ENCODE results near the gene CREG1. TPM values are rescaled to one million over a fixed set of nuclear protein-coding genes. Genes with fewer than 3 reads are reported as not detected.

Gene CREG1
- total RNA-seq, 1 experiment from 2014 or later: 46.2 TPM

- Histone ChIP-seq H3K9me3 (replicated peaks) (no peaks in the 10 kb centered on the region), H3K36me3 (no peaks in the 10 kb centered on the region), H3K27me3 (replicated peaks) (no peaks in the 10 kb centered on the region), H3K4me1 (replicated peaks) (no peaks in the 10 kb centered on the region), H3K4me3 (no peak overlapping the region), H3K27ac (no peak overlapping the region)
- DNase-seq (ENCODE audit: low read depth in 1 of 2, low spot score in 2 of 2): peak; percentile 49 to 57
Observed at GRCh38 chr1:167533851-167534300, 19.7 kb downstream of the CREG1 start.

- no peak for DNase-seq (ENCODE audit: low read depth in 1 of 2, low spot score in 2 of 2)
- Histone ChIP-seq H3K9me3 (replicated peaks) (no peaks in the 10 kb centered on the region), H3K4me3 (no peak overlapping the region)
Observed at GRCh38 chr1:167532964-167533824, 20.4 kb downstream of the CREG1 start.

DNA sequence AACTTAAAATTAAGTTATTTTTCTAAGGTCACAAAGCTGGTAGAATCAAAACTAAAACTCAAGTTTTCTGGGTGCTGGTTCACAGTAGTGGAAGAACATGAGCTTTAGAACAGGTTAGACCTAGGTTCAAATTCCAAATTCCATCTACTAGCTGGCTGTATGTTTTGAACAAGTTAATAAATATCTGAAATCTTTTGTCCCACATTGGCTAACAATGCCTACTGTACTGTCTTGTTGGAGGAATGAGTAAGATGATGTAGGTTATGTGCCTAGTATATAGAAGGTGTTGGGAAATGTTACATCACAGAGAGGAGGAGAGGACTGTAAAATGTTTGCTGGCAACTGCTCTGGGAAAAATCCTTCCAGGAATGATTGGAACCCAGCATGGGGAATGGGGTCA is 21.2 kb downstream of the CREG1 start:
- no peak for DNase-seq (ENCODE audit: low read depth in 1 of 2, low spot score in 2 of 2)
- Histone ChIP-seq H3K36me3 (no peaks in the 10 kb centered on the region), H3K27ac (no peak overlapping the region), H3K4me3 (no peak overlapping the region), H3K9me3 (replicated peaks) (no peaks in the 10 kb centered on the region), H3K27me3 (replicated peaks) (no peaks in the 10 kb centered on the region), H3K4me1 (replicated peaks) (no peaks in the 10 kb centered on the region)

More at GRCh38 chr1:167532964-167533824, 20.4 kb downstream of the CREG1 start:
- no peak overlapping the region for H3K27ac ChIP-seq
- H3K27me3 ChIP-seq (replicated peaks): no peaks in the 10 kb centered on the region
- H3K4me1 ChIP-seq (replicated peaks): no peaks in the 10 kb centered on the region
- H3K36me3 ChIP-seq: no peaks in the 10 kb centered on the region

DNA sequence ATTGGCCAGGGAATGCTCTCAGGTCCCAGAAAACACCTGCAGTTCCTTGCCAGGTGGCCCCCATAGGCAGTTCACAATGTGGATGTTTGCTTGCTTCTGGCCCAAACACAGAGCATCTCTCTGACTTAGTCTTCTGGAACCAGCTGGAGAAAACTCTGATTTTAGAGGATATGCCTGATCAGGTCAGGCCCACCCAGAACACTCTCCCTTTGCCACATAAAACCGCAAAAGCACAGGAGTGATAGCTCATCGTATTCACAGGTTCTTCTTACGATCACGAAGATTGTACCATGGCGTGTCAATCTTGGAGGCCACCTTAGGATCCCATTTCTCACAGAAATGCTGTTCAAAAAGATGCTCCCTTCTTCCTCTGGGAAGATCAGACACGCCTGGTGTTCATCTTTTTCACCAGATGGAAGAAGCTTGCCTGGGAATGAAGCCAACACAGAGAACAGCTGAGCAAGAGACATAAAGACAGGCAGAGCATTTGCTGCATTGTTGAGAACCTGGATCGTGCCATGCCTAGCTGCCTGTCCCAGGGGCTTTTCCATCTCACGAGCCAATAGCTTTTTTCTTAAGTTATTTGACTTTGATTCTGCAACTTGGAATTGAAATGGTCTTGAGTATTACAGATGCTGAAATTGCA is 23.6 kb downstream of the CREG1 start:
- Histone ChIP-seq H3K27me3 (replicated peaks) (no peaks in the 10 kb centered on the region), H3K4me3 (no peak overlapping the region), H3K27ac (no peak overlapping the region), H3K36me3 (no peaks in the 10 kb centered on the region), H3K9me3 (replicated peaks) (no peaks in the 10 kb centered on the region), H3K4me1 (replicated peaks) (no peaks in the 10 kb centered on the region)
- no peak for DNase-seq (ENCODE audit: low read depth in 1 of 2, low spot score in 2 of 2)

GRCh38 chr1:167528057-167528728 is 25.4 kb downstream of the CREG1 start:
- Histone ChIP-seq H3K4me1 (replicated peaks) (no peaks in the 10 kb centered on the region), H3K9me3 (replicated peaks) (no peaks in the 10 kb centered on the region), H3K27ac (no peak overlapping the region), H3K36me3 (no peaks in the 10 kb centered on the region), H3K27me3 (replicated peaks) (no peaks in the 10 kb centered on the region), H3K4me3 (no peak overlapping the region)
- DNase-seq (ENCODE audit: low read depth in 1 of 2, low spot score in 2 of 2): no peak

DNA sequence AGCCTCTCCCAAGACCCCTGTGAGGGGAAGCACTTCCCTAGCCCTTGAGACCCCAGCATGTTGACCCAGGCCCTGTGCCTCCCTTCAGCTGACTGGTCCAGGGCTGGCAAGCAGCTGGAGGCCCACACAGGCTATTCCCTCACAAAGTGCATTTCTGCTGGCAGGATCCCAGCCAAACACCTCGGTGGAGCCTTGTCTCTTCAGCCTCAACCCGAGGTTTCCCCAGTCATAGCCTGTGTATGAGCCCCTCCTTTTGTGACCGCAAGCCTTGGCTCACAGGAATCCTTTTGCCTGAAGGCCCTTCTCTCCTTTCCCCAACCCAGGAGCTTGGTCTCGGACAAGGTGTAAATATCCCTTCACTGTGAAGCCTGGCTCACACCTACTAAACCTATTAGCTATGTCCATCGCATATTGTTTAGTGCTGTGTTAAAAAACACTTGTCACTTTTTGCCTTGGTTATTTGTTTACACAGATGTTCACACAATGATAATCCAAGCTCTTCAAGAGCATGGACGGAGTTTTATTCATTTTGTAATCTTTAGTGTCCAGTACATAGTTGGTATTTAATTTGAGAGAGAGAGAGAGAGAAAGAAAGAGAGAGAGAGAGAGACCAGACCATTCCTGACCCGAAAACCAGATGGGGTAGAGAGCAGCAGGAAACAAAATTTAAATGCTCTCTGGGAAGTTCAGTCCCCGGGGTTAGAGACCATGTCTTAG is 26.7 kb downstream of the CREG1 start:
- H3K36me3 ChIP-seq: no peaks in the 10 kb centered on the region
- H3K9me3 ChIP-seq (replicated peaks): no peaks in the 10 kb centered on the region
- H3K27me3 ChIP-seq (replicated peaks): no peaks in the 10 kb centered on the region
- DNase-seq (ENCODE audit: low read depth in 1 of 2, low spot score in 2 of 2): no peak
- no peak overlapping the region for H3K27ac ChIP-seq
- H3K4me3 ChIP-seq: no peak overlapping the region
- peaks cover 8% of the 10 kb centered on the region for H3K4me1 ChIP-seq (replicated peaks)

GRCh38 chr1:167524651-167525050 is 28.9 kb downstream of the CREG1 start:
- Histone ChIP-seq H3K9me3 (replicated peaks) (no peaks in the 10 kb centered on the region), H3K27me3 (replicated peaks) (no peaks in the 10 kb centered on the region), H3K27ac (no peak overlapping the region), H3K4me3 (no peak overlapping the region), H3K36me3 (no peaks in the 10 kb centered on the region), H3K4me1 (replicated peaks) (peaks cover 15% of the 10 kb centered on the region)
- DNase-seq (ENCODE audit: low read depth in 1 of 2, low spot score in 2 of 2): no peak

- DNase-seq (ENCODE audit: low read depth in 1 of 2, low spot score in 2 of 2): peak; percentile 54 to 89
- Histone ChIP-seq H3K4me1 (replicated peaks) (peaks cover 21% of the 10 kb centered on the region), H3K9me3 (replicated peaks) (no peaks in the 10 kb centered on the region), H3K27me3 (replicated peaks) (no peaks in the 10 kb centered on the region), H3K4me3 (no peak overlapping the region), H3K27ac (peak overlapping the region; percentile 58), H3K36me3 (no peaks in the 10 kb centered on the region)
Observed at GRCh38 chr1:167522246-167522645, 31.3 kb downstream of the CREG1 start.

DNA sequence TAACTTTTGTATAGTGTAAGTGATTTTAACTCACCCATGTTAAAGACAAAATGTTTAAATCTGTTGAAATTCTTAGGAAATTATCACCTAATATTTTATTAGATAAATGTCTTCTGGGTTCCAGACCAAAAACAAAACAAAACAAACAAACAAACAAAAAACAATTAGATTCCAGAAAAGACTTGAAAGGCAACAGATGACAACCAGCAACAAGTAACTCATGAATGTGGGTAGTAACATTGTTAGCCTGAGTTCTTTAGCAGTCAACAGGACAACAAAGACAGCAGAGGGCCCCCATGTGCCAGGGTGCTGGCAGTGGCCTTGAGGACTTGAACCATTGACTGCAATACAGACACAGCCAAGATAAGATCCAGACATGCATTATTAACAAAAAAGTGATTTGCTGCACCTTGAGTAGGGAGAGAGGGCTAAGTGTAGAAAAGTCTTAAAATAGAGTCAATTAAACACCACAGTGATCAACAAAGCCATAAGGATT is 32.8 kb downstream of the CREG1 start:
- Histone ChIP-seq H3K4me3 (no peak overlapping the region), H3K9me3 (replicated peaks) (no peaks in the 10 kb centered on the region), H3K27ac (no peak overlapping the region), H3K4me1 (replicated peaks) (peaks cover 23% of the 10 kb centered on the region), H3K27me3 (replicated peaks) (no peaks in the 10 kb centered on the region), H3K36me3 (no peaks in the 10 kb centered on the region)
- DNase-seq (ENCODE audit: low read depth in 1 of 2, low spot score in 2 of 2): no peak

GRCh38 chr1:167518331-167518700 is 35.2 kb downstream of the CREG1 start, which contains the start of gene CD247:
Gene CD247, minus strand, starts transcription at chr1:167518529. Its CDS starts 64 bp downstream, at chr1:167518465.
- Histone ChIP-seq H3K9me3 (replicated peaks) (no peaks in the 10 kb centered on the region), H3K27me3 (replicated peaks) (peaks cover 6% of the 10 kb centered on the region; the same call in 1 of the 2 replicates), H3K36me3 (no peaks in the 10 kb centered on the region), H3K4me1 (replicated peaks) (peaks cover 23% of the 10 kb centered on the region), H3K27ac (no peak within 1 kb of the TSS), H3K4me3 (no peak within 1 kb of the TSS)
- DNase-seq (ENCODE audit: low read depth in 1 of 2, low spot score in 2 of 2): no peak

DNA sequence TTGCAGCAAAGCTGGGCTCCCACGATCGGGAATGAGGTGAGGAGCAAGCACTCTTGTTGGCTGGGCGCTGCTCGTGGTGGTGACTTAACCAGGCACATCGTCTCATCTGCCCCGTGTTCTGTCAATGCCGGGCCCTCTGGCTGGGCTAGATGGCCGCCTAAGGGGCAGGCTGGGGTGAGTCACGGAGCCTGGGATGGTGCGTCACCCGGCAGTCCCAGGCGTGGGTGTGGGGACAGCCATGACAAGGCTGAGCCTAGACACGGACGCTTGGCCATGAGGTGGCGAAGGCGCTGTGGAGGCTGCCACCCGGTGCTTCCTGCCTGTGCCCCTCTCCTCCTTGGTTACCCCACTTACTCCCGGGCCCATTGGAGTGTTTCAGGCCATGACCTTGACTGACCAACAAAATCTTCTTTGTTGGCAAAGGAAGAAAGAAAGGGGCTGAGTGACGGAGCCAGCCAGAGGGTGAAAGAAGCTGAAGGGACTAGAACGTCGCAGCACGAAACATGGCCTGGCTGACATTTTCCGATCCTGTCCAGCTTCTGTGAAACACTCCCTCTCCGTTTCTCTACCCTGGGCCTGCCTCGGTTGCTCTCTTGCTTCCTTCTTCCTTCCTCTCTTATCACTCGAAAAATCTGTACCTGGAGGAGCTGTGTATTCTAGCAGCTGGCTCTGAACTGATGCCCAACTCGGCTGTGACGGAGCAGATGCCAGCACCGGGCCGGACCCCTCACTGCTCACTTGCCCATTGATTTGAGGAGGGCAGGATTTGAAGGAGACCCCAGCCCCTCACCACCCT is 35.8 kb downstream of the CREG1 start:
- Histone ChIP-seq H3K36me3 (no peaks in the 10 kb centered on the region), H3K27ac (no peak overlapping the region), H3K4me3 (no peak overlapping the region), H3K9me3 (replicated peaks) (no peaks in the 10 kb centered on the region), H3K27me3 (replicated peaks) (peaks cover 12% of the 10 kb centered on the region; the same call in 1 of the 2 replicates), H3K4me1 (replicated peaks) (peaks cover 22% of the 10 kb centered on the region)
- DNase-seq (ENCODE audit: low read depth in 1 of 2, low spot score in 2 of 2): peak; percentile 25 to 65

DNA sequence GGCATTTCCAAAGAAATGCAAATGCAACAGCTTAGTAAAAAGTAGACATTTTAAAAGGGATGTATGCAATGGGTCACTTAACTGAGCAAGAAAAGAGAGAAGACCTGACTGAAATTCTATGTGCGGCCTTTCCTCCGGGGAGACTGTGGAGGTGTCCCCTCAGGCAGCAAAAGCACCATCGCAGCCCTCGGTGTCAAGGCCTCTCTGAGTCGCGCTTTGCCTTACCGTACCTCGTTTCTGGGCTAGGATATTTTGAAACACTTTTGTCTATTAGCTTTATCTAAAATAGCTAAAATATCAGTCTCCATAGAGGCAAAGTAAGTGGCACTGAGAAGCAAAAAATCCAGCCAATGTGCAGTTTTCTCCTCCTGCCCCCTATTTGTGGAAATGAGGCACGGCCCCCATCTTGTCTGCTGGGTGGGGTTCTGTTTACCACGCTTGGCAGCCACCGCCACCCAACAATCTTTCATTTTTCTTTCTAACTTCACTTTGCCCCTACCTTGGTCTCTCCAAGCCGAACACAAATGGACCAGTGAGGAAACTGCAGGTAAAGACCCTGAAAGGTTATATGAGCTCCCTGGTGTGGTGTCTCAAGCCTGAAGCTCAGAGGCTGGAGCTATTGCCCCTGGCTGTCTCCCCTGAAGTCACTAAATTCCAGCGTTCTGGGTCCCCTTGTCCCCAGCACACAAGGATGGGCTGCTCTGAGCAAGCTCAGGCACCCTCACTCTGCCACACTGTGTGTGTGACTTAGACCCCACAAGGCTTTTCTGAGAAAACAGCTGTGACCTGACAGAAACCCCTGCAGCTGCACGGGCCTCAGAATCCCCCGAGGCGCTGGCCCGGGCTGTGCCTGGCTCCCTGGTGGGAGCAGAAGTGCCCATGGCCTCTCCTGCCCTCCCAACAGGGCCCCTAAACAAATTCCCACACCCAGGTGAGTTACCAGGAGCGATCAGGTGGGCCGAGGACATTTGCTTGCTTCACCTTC is 36.9 kb downstream of the CREG1 start:
- Histone ChIP-seq H3K4me3 (no peak overlapping the region), H3K4me1 (replicated peaks) (peaks cover 14% of the 10 kb centered on the region), H3K27me3 (replicated peaks) (peaks cover 18% of the 10 kb centered on the region), H3K36me3 (no peaks in the 10 kb centered on the region), H3K27ac (no peak overlapping the region), H3K9me3 (replicated peaks) (no peaks in the 10 kb centered on the region)
- no peak for DNase-seq (ENCODE audit: low read depth in 1 of 2, low spot score in 2 of 2)
